PC-9 (cell line): ENCODE results near the gene HEATR5B. TPM values are rescaled to one million over a fixed set of nuclear protein-coding genes. Genes with fewer than 3 reads are reported as not detected.

Experiments
- BruUV-seq: library from RNA; stranded (reverse); fragments of 400-500 nt; replicated peaks from 2 replicates; lab custom pipeline; 2021; lab: Mats Ljungman, UMichigan
- CTCF ChIA-PET: fragments of 300-600 bp; sonication (Branson Sonifier 250); formaldehyde crosslinking; loops from one replicate; lab custom pipeline; 2022; ENCODE audit warnings: antibody characterized with exemption; lab: Charles Lee
- POLR2A ChIA-PET: fragments of 300-600 bp; sonication (Branson Sonifier 250); formaldehyde crosslinking; loops from one replicate; lab custom pipeline; 2022; ENCODE audit warnings: antibody characterized with exemption; ENCODE audit not compliant: unreplicated experiment; lab: Charles Lee
- DNase-seq, 2 experiments: peaks; one replicate each; pipeline versions ENCODE4 v3.0.0 to v3.0.0-alpha.2; 2015 to 2022; ENCODE audit warnings: mixed read lengths in 1 of 2
- H2AFZ ChIP-seq: fragments of 200-600 bp; sonication (generic); 2 replicates; pipeline ENCODE4 v1.8.1; 2017; ENCODE audit warnings: antibody characterized with exemption
- H3F3A ChIP-seq: fragments of 200-600 bp; sonication (generic); 2 replicates; pipeline ENCODE4 v1.8.1; 2017; ENCODE audit warnings: antibody characterized with exemption, mild to moderate bottlenecking, low read depth; ENCODE audit not compliant: insufficient read depth
- H3K27ac ChIP-seq: fragments of 200-600 bp; sonication (generic); 2 replicates; pipeline ENCODE4 v1.6.1; 2016; ENCODE audit warnings: mixed run types
- H3K27me3 ChIP-seq: fragments of 200-600 bp; sonication (generic); 2 replicates; pipeline ENCODE4 v1.6.1; 2016; ENCODE audit warnings: low read depth, mixed run types; ENCODE audit not compliant: insufficient read depth
- H3K36me3 ChIP-seq: fragments of 200-600 bp; sonication (generic); 2 replicates; pipeline ENCODE4 v1.6.1; 2016; ENCODE audit warnings: low read depth, mixed run types
- H3K4me1 ChIP-seq: fragments of 200-600 bp; sonication (generic); replicated peaks from 2 replicates; pipeline ENCODE4 v1.6.1; 2016; ENCODE audit warnings: mixed run types; ENCODE audit not compliant: insufficient read depth
- H3K4me2 ChIP-seq: fragments of 200-600 bp; sonication (generic); 2 replicates; pipeline ENCODE4 v1.6.1; 2017; ENCODE audit warnings: mixed run types
- H3K4me3 ChIP-seq: fragments of 200-600 bp; sonication (generic); 2 replicates; pipeline ENCODE4 v1.6.1; 2016; ENCODE audit warnings: mixed run types
- H3K79me2 ChIP-seq: fragments of 200-600 bp; sonication (generic); 2 replicates; pipeline ENCODE4 v1.6.1; 2017; ENCODE audit warnings: low read depth, mixed run types
- H3K9me2 ChIP-seq: fragments of 200-600 bp; sonication (generic); 2 replicates; pipeline ENCODE4 v1.8.1; 2017; ENCODE audit warnings: mild to moderate bottlenecking; ENCODE audit not compliant: insufficient read depth
- H3K9me3 ChIP-seq: fragments of 200-600 bp; sonication (generic); 2 replicates; pipeline ENCODE4 v1.8.1; 2016; ENCODE audit warnings: low read depth; ENCODE audit not compliant: insufficient read depth
- H4K20me1 ChIP-seq: fragments of 200-600 bp; sonication (generic); 2 replicates; pipeline ENCODE4 v1.8.1; 2017; ENCODE audit not compliant: insufficient read depth
- CTCF ChIP-seq: fragments of 200-600 bp; sonication (generic); conservative IDR thresholded peaks from 2 replicates; pipeline ENCODE4 v1.6.1; 2017; ENCODE audit warnings: mixed run types, antibody characterized with exemption, mild to moderate bottlenecking, moderate library complexity
- EZH2 ChIP-seq: fragments of 200-600 bp; sonication (generic); IDR thresholded peaks from 2 replicates; pipeline ENCODE4 v1.8.0; 2017; ENCODE audit warnings: antibody characterized with exemption, low read depth
- intact Hi-C: fragments of 100-400 bp; cut with micrococcal nuclease; formaldehyde crosslinking; loops from one replicate; pipeline ENCODE4 v1.10.0; 2022; ENCODE audit not compliant: unreplicated experiment
- total RNA-seq: library from RNA; stranded (reverse); gene quantifications from 2 replicates; pipeline ENCODE4 v1.2.3, GENCODE V29; 2021

The HEATR5B gene
- total RNA-seq, 1 experiment from 2014 or later: 13.0 TPM

GRCh38 chr2:37020887-37021796 is 63.0 kb downstream of the HEATR5B start:
- CTCF ChIA-PET: no interaction called here
- DNase-seq: no peak
- H3K4me3 ChIP-seq: no peak overlapping the region
- no peaks in the 10 kb centered on the region for H3K9me2 ChIP-seq
- H3K9me3 ChIP-seq: no peaks in the 10 kb centered on the region
- H3K27ac ChIP-seq: no peak overlapping the region
- H3K36me3 ChIP-seq: no peaks in the 10 kb centered on the region; the same call in 1 of the 2 replicates
- no peak overlapping the region for H2AFZ ChIP-seq
- no peaks in the 10 kb centered on the region for H3K79me2 ChIP-seq
- no peaks in the 10 kb centered on the region for H3K27me3 ChIP-seq
- H3K4me2 ChIP-seq: no peak overlapping the region
- no peaks in the 10 kb centered on the region for H3F3A ChIP-seq
- POLR2A ChIA-PET: no interaction called here
- no peaks in the 10 kb centered on the region for H3K4me1 ChIP-seq
- BruUV-seq: no TSS peak
- intact Hi-C loops: no loop called here
- H4K20me1 ChIP-seq: no peaks in the 10 kb centered on the region
- no peak for TF ChIP-seq EZH2
- no peak for TF ChIP-seq CTCF

DNA sequence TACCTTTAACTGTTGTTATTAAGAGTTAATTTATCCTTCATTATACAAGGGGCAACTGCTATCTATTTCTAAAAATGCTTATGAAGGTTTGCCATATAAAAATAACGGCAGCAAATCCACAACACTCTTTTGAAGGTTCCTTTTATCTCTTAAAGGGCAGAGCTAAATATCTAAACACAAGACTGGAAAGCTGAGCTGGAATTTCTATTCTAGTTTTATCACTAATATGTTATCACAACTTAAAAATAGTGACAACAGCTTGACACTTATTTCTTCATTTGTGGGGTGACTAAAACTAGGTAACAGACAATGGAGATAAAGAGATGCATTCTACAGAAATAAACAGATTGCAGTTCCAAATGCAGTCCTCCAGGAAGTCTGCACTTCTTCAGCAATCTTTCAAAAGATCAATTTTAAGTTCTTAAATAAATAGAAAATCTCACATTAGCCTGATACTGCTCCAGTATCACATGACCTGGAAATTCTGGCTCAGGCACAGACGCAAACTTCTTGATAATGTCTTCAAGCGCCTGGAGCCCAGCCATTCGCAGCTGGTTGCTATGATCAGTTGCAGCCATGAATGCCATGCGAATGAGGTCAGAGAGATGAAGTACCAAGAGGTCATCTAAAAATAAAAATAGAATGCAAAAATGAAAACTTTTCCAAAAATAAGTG is 63.8 kb downstream of the HEATR5B start:
- Histone ChIP-seq H3K79me2 (no peaks in the 10 kb centered on the region), H3K27me3 (no peaks in the 10 kb centered on the region), H3K4me3 (no peak overlapping the region), H3K36me3 (no peaks in the 10 kb centered on the region; the same call in 1 of the 2 replicates), H2AFZ (no peak overlapping the region), H3K9me2 (no peaks in the 10 kb centered on the region), H3F3A (no peaks in the 10 kb centered on the region), H3K27ac (no peak overlapping the region), H3K4me1 (no peaks in the 10 kb centered on the region), H4K20me1 (no peaks in the 10 kb centered on the region), H3K9me3 (no peaks in the 10 kb centered on the region), H3K4me2 (no peak overlapping the region)
- intact Hi-C loops: no loop called here
- BruUV-seq: no TSS peak
- DNase-seq: no peak
- POLR2A ChIA-PET: interaction anchor here (0.5 to 0.6 kb wide), 2 partner anchors 111 to 151 kb away, joined by 4 to 18 read pairs; no protein-coding TSS in a partner anchor
- TF ChIP-seq EZH2 (no peak), CTCF (no peak)
- CTCF ChIA-PET: no interaction called here

DNA sequence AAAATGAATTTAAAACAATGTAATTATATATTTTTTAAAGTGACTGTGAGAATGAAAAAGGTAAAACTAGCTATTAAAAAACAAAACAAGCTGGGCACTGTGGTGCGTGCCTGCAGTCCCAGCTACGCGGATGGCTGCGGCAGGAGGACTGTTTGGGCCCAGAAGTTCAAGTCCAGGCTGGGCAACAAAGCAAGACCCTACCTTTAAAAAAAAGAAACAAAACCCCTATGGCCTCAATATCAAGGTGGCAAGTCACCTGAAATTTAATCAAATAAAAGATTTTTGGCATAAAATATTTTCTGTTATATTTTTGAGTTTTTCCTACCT is 70.9 kb downstream of the HEATR5B start:
- no peaks in the 10 kb centered on the region for H3K79me2 ChIP-seq
- intact Hi-C loops: no loop called here
- H3K27me3 ChIP-seq: no peaks in the 10 kb centered on the region
- H3K27ac ChIP-seq: no peak overlapping the region
- POLR2A ChIA-PET: no interaction called here
- no peaks in the 10 kb centered on the region for H3K9me2 ChIP-seq
- H4K20me1 ChIP-seq: no peaks in the 10 kb centered on the region
- TF ChIP-seq CTCF (no peak), EZH2 (no peak)
- no peak overlapping the region for H3K4me3 ChIP-seq
- no peaks in the 10 kb centered on the region for H3K4me1 ChIP-seq
- no peaks in the 10 kb centered on the region for H3F3A ChIP-seq
- H3K9me3 ChIP-seq: no peaks in the 10 kb centered on the region
- H3K4me2 ChIP-seq: no peak overlapping the region
- DNase-seq: no peak
- no peak overlapping the region for H2AFZ ChIP-seq
- CTCF ChIA-PET: no interaction called here
- BruUV-seq: no TSS peak
- no peaks in the 10 kb centered on the region for H3K36me3 ChIP-seq
